ENCODE measurements around the gene CHRNE.

The CHRNE gene

DNA sequence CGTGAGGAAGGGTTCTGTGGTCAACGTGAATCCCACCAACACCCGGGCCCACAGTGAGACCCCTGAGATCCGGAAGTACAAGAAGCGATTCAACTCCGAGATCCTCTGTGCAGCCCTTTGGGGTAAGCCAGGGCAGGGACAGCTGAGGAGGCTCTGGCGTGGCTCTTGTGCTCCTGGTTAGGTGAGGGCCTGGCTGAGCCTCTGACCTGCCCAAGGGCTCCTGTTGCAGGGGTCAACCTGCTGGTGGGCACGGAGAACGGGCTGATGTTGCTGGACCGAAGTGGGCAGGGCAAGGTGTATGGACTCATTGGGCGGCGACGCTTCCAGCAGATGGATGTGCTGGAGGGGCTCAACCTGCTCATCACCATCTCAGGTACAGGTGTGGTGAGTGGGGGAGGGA is 7.8 kb downstream of the CHRNE start:
- Histone ChIP-seq H3K4me1 (ENCODE audit: insufficient read depth, low read length) (no peaks in the 10 kb centered on the region; the same call in 1 of the 2 replicates), H3K9me3 (ENCODE audit: control insufficient read depth, insufficient read depth, low read length) (no peaks in the 10 kb centered on the region), H3K36me3 (ENCODE audit: insufficient read depth, low read length) (0 out of 2 replicates have a peak, but pooled peaks cover 6% of the 10 kb centered on the region), H3K9ac (ENCODE audit: low read depth, low read length) (no peak overlapping the region)

- 0 out of 2 replicates have a peak, but pooled peaks cover 6% of the 10 kb centered on the region for H3K36me3 ChIP-seq (ENCODE audit: insufficient read depth, low read length)
These were observed 9.0 kb downstream of the CHRNE start for GRCh38 chr17:4893721-4894560.

DNA sequence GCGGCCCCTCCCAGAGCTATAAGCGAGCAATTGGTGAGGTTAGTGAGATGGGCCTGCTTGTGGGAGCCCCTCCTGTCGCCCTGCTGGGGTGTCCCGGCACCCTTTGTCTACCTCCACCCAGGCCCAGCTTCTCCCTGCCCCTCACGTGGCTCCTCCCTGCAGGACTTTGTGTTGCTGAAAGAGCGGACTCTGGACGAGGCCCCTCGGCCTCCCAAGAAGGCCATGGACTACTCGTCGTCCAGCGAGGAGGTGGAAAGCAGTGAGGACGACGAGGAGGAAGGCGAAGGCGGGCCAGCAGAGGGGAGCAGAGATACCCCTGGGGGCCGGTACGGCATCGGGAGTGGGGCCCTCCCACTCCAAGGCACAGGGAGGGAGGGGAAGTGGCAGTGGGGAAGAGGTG is 9.6 kb downstream of the CHRNE start:
- H3K4me1 ChIP-seq (ENCODE audit: insufficient read depth, low read length) = no peaks in the 10 kb centered on the region; the same call in 1 of the 2 replicates
- H3K36me3 ChIP-seq (ENCODE audit: insufficient read depth, low read length) = peaks cover 6% of the 10 kb centered on the region; the same call in 1 of the 2 replicates
- H3K9ac ChIP-seq (ENCODE audit: low read depth, low read length) = no peak overlapping the region
- no peaks in the 10 kb centered on the region for H3K9me3 ChIP-seq (ENCODE audit: control insufficient read depth, insufficient read depth, low read length)

More at GRCh38 chr17:4893721-4894560, 9.0 kb downstream of the CHRNE start:
- Histone ChIP-seq H3K9ac (ENCODE audit: low read depth, low read length) (no peak overlapping the region), H3K4me1 (ENCODE audit: insufficient read depth, low read length) (no peaks in the 10 kb centered on the region; the same call in 1 of the 2 replicates), H3K9me3 (ENCODE audit: control insufficient read depth, insufficient read depth, low read length) (no peaks in the 10 kb centered on the region)

- H3K9me3 ChIP-seq (ENCODE audit: control insufficient read depth, insufficient read depth, low read length) = no peaks in the 10 kb centered on the region
- H3K9ac ChIP-seq (ENCODE audit: low read depth, low read length) = no peak overlapping the region
- H3K4me1 ChIP-seq (ENCODE audit: insufficient read depth, low read length) = no peaks in the 10 kb centered on the region; the same call in 1 of the 2 replicates
- H3K36me3 ChIP-seq (ENCODE audit: insufficient read depth, low read length) = peaks cover 6% of the 10 kb centered on the region; the same call in 1 of the 2 replicates
These were observed 10.2 kb downstream of the CHRNE start for GRCh38 chr17:4892499-4893221.

DNA sequence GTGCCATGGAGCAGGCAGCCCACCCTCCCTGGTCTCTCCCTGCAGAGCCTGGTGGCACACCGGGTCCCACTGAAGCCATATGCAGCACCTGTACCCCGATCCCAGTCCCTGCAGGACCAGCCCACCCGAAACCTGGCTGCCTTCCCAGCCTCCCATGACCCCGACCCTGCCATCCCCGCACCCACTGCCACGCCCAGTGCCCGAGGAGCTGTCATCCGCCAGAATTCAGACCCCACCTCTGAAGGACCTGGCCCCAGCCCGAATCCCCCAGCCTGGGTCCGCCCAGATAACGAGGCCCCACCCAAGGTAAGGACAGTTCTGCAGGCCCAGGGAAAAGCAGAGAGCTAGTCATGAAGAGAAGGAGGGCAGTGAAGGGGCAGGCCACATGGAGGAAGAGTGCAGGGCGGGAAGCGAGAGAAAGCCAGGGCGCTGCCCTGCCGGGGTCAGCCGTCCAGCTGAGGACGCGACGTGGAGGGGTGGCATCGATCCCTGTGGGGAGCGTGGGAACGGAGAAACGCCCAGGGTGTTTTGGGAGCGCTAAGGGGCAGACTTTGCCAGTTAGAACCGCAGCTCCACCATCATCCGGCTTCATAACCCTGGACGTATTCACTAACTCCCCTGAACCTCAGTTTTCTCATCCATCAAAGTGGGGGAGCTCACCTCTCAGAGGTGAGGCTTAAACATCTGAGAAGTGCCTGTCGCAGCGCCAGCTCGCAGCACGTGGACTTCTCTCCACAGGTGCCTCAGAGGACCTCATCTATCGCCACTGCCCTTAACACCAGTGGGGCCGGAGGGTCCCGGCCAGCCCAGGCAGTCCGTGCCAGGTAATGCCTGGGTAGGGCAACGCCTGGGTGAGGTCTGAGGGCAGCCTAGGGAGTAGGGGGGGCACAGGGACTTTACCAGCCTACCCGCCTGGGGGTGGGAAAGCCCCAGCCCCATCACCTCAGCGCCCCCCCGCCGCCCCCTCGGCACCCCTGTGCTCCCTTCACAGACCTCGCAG is 11.2 kb downstream of the CHRNE start:
- H3K36me3 ChIP-seq (ENCODE audit: insufficient read depth, low read length) = peaks cover 12% of the 10 kb centered on the region; the same call in 1 of the 2 replicates
- H3K9ac ChIP-seq (ENCODE audit: low read depth, low read length) = no peak overlapping the region
- no peaks in the 10 kb centered on the region; the same call in 1 of the 2 replicates for H3K4me1 ChIP-seq (ENCODE audit: insufficient read depth, low read length)
- H3K9me3 ChIP-seq (ENCODE audit: control insufficient read depth, insufficient read depth, low read length) = no peaks in the 10 kb centered on the region

DNA sequence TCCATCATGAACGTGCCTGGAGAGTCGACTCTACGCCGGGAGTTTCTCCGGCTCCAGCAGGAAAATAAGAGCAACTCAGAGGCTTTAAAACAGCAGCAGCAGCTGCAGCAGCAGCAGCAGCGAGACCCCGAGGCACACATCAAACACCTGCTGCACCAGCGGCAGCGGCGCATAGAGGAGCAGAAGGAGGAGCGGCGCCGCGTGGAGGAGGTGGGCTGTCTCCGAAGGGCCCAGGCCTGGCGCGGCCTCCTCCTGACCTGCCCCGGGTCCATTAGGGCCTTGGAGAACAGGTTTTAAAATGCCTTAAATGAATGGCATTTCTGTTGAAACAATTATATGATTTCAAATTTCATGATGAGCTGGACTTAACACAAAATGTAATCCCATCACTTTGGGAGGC is 15.3 kb downstream of the CHRNE start:
- Histone ChIP-seq H3K36me3 (ENCODE audit: insufficient read depth, low read length) (peaks cover 12% of the 10 kb centered on the region; the same call in 1 of the 2 replicates), H3K9me3 (ENCODE audit: control insufficient read depth, insufficient read depth, low read length) (no peaks in the 10 kb centered on the region), H3K9ac (ENCODE audit: low read depth, low read length) (no peak overlapping the region), H3K4me1 (ENCODE audit: insufficient read depth, low read length) (no peaks in the 10 kb centered on the region)

GRCh38 chr17:4886830-4887229 is 16.1 kb downstream of the CHRNE start:
- no peak overlapping the region for H3K9ac ChIP-seq (ENCODE audit: low read depth, low read length)
- no peaks in the 10 kb centered on the region for H3K9me3 ChIP-seq (ENCODE audit: control insufficient read depth, insufficient read depth, low read length)
- H3K4me1 ChIP-seq (ENCODE audit: insufficient read depth, low read length) = 0 out of 2 replicates have a peak, but pooled peaks cover 4% of the 10 kb centered on the region
- peaks cover 16% of the 10 kb centered on the region; the same call in 1 of the 2 replicates for H3K36me3 ChIP-seq (ENCODE audit: insufficient read depth, low read length)

DNA sequence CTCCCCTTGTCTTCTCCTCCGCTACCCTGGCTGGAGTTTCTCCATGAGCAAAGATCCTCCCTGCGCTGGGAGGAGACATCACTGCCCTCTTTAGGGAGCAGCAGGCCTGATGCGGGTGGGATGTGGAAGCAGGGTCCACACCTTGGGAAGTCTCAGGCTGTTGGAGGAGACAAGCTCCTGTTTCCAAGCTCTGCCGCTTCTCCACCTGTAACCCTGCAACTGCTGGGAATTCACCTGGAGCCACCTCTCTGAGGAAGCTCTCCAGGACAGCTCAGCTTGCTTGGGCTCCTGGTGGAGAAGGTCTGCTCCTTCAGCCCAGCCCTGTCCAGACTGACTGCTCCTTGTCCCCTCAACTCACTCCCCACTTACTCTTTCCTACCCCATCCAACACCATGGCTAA is 18.4 kb downstream of the CHRNE start:
- Histone ChIP-seq H3K36me3 (ENCODE audit: insufficient read depth, low read length) (peaks cover 10% of the 10 kb centered on the region; the same call in 1 of the 2 replicates), H3K9ac (ENCODE audit: low read depth, low read length) (no peak overlapping the region), H3K9me3 (ENCODE audit: control insufficient read depth, insufficient read depth, low read length) (no peaks in the 10 kb centered on the region), H3K4me1 (ENCODE audit: insufficient read depth, low read length) (0 out of 2 replicates have a peak, but pooled peaks cover 7% of the 10 kb centered on the region)

DNA sequence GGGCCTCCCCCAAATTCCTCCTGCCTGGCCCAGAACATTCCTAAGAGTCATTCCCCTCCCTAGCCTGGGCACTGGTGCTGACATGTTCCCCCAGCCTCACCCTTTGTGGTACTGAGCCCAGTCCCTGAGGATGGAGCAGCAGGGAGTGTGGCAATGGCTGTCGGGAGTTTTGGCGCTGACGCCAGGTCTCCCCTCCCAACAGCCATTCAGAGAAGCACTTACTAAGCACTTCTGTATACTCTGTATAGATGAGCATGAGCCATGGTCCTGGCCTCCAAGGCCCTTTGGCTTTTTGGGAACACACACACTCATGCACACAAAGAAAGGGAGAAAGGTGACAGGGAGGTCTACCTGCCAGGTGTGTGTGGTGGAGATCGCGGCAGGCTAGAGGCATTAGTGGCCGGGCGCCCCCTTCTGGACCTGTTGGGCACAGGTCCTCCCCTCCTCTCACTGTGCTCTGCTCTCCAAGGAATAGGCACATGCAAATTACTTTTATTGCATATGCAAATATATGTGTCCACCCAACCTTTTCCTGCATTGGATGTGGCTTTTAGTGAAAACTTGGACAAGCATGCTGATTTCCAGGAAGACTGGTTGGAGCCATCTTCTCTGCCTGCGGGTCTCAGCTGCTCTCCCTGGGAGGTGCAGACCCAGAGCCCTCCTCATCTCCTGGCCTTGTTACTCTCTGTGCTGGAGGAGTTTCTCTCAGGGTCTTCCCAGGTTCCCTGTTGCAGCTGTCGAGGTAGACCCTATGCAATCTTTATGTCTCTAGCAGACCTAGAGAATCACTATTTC is 20.9 kb downstream of the CHRNE start:
- Histone ChIP-seq H3K9ac (ENCODE audit: low read depth, low read length) (no peak overlapping the region), H3K4me1 (ENCODE audit: insufficient read depth, low read length) (0 out of 2 replicates have a peak, but pooled peaks cover 7% of the 10 kb centered on the region), H3K36me3 (ENCODE audit: insufficient read depth, low read length) (peaks cover 7% of the 10 kb centered on the region; the same call in 1 of the 2 replicates), H3K9me3 (ENCODE audit: control insufficient read depth, insufficient read depth, low read length) (no peaks in the 10 kb centered on the region)

- Histone ChIP-seq H3K9me3 (ENCODE audit: control insufficient read depth, insufficient read depth, low read length) (no peaks in the 10 kb centered on the region), H3K9ac (ENCODE audit: low read depth, low read length) (no peak overlapping the region), H3K36me3 (ENCODE audit: insufficient read depth, low read length) (peaks cover 7% of the 10 kb centered on the region; the same call in 1 of the 2 replicates), H3K4me1 (ENCODE audit: insufficient read depth, low read length) (0 out of 2 replicates have a peak, but pooled peaks cover 7% of the 10 kb centered on the region)
These were observed 22.0 kb downstream of the CHRNE start for GRCh38 chr17:4880857-4881256.

DNA sequence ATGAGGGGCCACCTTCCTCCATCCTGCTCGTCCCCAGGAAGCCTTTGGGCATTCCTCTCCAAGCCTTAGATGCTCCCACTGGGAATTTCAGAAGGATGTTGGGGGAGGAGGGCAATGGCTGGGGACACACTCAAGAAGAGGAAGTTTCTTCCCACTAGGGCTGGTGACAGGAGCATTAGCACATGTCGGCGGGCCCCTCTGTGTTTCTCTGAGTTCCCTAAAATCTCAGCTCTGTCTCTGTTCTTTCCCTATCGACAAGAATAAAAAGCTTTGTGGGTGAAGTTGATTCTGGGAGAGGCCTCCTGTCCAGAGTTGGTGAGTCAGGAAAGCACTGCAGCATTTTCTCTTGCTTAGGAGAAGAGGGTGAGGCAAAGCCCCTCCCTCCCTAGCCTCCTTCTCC is 23.3 kb downstream of the CHRNE start:
- Histone ChIP-seq H3K4me1 (ENCODE audit: insufficient read depth, low read length) (0 out of 2 replicates have a peak, but pooled peaks cover 7% of the 10 kb centered on the region), H3K9me3 (ENCODE audit: control insufficient read depth, insufficient read depth, low read length) (no peaks in the 10 kb centered on the region), H3K36me3 (ENCODE audit: insufficient read depth, low read length) (peaks cover 7% of the 10 kb centered on the region; the same call in 1 of the 2 replicates), H3K9ac (ENCODE audit: low read depth, low read length) (no peak overlapping the region)

DNA sequence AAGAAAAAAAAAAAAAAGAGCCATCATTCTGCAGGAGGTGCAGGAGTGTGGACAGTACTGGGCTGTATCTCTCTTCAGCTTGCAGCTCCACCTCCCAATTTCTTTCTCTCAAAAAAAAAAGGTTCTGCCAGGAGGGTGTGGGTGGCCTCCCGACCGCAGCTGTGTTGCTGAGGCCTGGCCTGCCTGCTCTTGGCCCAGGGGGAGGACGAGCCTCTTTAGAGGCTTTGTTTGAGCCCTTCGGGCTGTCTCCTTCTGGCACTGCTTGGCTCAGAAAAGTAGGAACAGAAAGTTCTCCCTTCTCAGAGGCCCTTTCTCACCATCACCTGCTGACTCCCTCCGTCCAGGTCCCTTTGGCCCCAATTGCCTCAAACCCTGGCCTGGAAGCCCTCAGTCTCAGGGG is 25.8 kb downstream of the CHRNE start:
- 0 out of 2 replicates have a peak, but pooled peaks cover 4% of the 10 kb centered on the region for H3K4me1 ChIP-seq (ENCODE audit: insufficient read depth, low read length)
- H3K9me3 ChIP-seq (ENCODE audit: control insufficient read depth, insufficient read depth, low read length) = no peaks in the 10 kb centered on the region
- no peak overlapping the region for H3K9ac ChIP-seq (ENCODE audit: low read depth, low read length)
- H3K36me3 ChIP-seq (ENCODE audit: insufficient read depth, low read length) = peaks cover 4% of the 10 kb centered on the region; the same call in 1 of the 2 replicates

DNA sequence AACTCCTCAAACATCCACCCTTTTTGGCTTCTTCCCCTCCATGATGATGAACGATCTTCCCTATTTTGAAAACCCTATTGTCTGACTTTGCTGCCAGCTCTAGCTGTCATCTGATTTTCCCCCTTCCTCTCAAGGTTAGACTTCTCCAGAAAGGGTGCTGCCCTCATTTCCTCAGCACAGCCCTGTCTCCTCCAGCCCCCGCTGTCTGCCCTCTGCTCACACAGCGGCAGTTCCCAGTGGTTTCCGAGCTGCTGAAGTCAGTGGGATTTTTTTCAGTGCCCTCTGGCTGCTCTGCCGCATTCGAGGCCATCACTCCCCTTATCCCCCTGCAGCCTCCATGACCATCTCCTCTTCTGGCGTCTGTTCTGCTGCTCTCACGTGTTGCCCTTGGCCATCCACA is 30.1 kb downstream of the CHRNE start:
- Histone ChIP-seq H3K4me1 (ENCODE audit: insufficient read depth, low read length) (no peaks in the 10 kb centered on the region), H3K9me3 (ENCODE audit: control insufficient read depth, insufficient read depth, low read length) (no peaks in the 10 kb centered on the region), H3K9ac (ENCODE audit: low read depth, low read length) (no peak overlapping the region), H3K36me3 (ENCODE audit: insufficient read depth, low read length) (no peaks in the 10 kb centered on the region)

Data from ES-I3 (cell line).